Nephron (organoid): ENCODE measurements around the gene OBSCN.
"Not testable (repeated sequence)": the region's sequence is repeated elsewhere in the genome, so short reads cannot be mapped to it uniquely, and the experiment has no call there.

ENCODE experiments used
- H3K27ac Mint-ChIP-seq, 3 experiments: 2 replicates each; pipeline ENCODE4 v1.8.0; 2020; ENCODE audit warnings: mixed read lengths in 3 of 3, mild to moderate bottlenecking in 2 of 3, moderate library complexity in 1 of 3
- H3K27me3 Mint-ChIP-seq: 2 replicates; pipeline ENCODE4 v1.8.0; 2021; ENCODE audit warnings: low read depth, mild to moderate bottlenecking, moderate library complexity, mixed read lengths
- H3K36me3 Mint-ChIP-seq: 2 replicates; pipeline ENCODE4 v1.8.0; 2020; ENCODE audit warnings: low read depth, mixed read lengths
- H3K4me1 Mint-ChIP-seq: 2 replicates; pipeline ENCODE4 v1.8.0; 2020; ENCODE audit warnings: mixed read lengths
- H3K4me3 Mint-ChIP-seq, 3 experiments: 2 replicates each; pipeline ENCODE4 v1.8.0; 2020; ENCODE audit warnings: mild to moderate bottlenecking in 3 of 3, mixed read lengths in 3 of 3, moderate library complexity in 2 of 3
- H3K9me3 Mint-ChIP-seq: 2 replicates; pipeline ENCODE4 v1.8.0; 2020; ENCODE audit warnings: mixed read lengths
- TF ChIP-seq, protein P1 (sequence below), 3 experiments: fragments of 200-600 bp; sonication (generic); IDR thresholded peaks; one replicate each; pipeline ENCODE4 v1.5.0; 2021; ENCODE audit warnings: antibody characterized with exemption in 3 of 3; ENCODE audit not compliant: unreplicated experiment in 3 of 3

The OBSCN gene

DNA sequence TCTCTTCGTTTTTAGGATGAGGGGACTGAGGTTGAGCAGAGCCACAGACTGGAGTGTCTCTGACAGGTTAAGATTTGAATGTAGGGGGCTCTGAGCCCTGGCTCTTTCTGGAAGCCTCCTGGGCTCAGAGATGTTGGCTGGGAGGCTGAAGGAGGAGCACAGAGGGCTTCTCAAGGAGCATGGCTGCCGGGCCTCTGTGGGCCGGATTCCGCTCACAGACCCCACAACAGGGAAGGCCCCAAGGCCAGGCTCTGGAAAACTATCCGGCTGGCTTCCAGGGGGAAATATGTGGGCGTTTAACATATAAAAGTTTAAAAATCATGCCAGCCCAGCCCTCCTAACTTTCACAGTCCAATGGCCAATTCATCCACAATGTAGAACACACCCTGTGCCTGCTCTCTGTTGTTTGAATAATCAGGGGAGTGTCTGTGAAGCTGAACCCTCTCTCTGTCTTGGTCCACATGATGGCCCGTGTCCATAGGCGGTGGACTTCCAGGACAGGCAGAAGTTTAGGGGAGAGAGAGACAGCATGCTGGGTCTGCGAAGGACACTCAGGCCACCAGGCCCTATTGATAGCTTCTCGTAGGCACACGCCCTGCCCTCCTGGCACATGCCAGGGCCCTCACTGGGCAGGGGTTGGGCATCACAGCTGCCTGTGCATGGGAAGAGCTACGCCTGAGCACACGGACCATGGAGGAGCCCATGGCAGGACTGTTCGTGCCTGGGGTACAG, 10.8 kb downstream of the OBSCN start:
- no peak overlapping the region for H3K27ac Mint-ChIP-seq
- H3K36me3 Mint-ChIP-seq = peaks cover 50% of the 10 kb centered on the region
- no peak overlapping the region for H3K4me3 Mint-ChIP-seq
- H3K27me3 Mint-ChIP-seq = no peaks in the 10 kb centered on the region
- peaks cover 2% of the 10 kb centered on the region for H3K9me3 Mint-ChIP-seq
- TF ChIP-seq, protein P1, sequence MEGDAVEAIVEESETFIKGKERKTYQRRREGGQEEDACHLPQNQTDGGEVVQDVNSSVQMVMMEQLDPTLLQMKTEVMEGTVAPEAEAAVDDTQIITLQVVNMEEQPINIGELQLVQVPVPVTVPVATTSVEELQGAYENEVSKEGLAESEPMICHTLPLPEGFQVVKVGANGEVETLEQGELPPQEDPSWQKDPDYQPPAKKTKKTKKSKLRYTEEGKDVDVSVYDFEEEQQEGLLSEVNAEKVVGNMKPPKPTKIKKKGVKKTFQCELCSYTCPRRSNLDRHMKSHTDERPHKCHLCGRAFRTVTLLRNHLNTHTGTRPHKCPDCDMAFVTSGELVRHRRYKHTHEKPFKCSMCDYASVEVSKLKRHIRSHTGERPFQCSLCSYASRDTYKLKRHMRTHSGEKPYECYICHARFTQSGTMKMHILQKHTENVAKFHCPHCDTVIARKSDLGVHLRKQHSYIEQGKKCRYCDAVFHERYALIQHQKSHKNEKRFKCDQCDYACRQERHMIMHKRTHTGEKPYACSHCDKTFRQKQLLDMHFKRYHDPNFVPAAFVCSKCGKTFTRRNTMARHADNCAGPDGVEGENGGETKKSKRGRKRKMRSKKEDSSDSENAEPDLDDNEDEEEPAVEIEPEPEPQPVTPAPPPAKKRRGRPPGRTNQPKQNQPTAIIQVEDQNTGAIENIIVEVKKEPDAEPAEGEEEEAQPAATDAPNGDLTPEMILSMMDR (IDR thresholded peaks at IDR 0.05; ENCODE audit: unreplicated experiment in 3 of 3) = no peak
- peaks cover 5% of the 10 kb centered on the region for H3K4me1 Mint-ChIP-seq

GRCh38 chr1:228219245-228219961, 11.6 kb downstream of the OBSCN start:
- Mint-ChIP-seq H3K4me3 (no peak overlapping the region), H3K4me1 (peaks cover 5% of the 10 kb centered on the region), H3K9me3 (peaks cover 2% of the 10 kb centered on the region), H3K27ac (no peak overlapping the region), H3K36me3 (peaks cover 57% of the 10 kb centered on the region), H3K27me3 (no peaks in the 10 kb centered on the region)
- TF ChIP-seq, protein P1 (IDR thresholded peaks at IDR 0.05; ENCODE audit: unreplicated experiment in 3 of 3) = no peak

- peaks cover 2% of the 10 kb centered on the region for H3K9me3 Mint-ChIP-seq
- H3K4me1 Mint-ChIP-seq = peaks cover 5% of the 10 kb centered on the region
- no peak overlapping the region for H3K27ac Mint-ChIP-seq
- TF ChIP-seq, protein P1 (IDR thresholded peaks at IDR 0.05; ENCODE audit: unreplicated experiment in 3 of 3) = no peak
- H3K4me3 Mint-ChIP-seq = no peak overlapping the region
- H3K27me3 Mint-ChIP-seq = no peaks in the 10 kb centered on the region
- H3K36me3 Mint-ChIP-seq = peaks cover 65% of the 10 kb centered on the region
Measured at GRCh38 chr1:228219962-228220780, 12.3 kb downstream of the OBSCN start.

DNA sequence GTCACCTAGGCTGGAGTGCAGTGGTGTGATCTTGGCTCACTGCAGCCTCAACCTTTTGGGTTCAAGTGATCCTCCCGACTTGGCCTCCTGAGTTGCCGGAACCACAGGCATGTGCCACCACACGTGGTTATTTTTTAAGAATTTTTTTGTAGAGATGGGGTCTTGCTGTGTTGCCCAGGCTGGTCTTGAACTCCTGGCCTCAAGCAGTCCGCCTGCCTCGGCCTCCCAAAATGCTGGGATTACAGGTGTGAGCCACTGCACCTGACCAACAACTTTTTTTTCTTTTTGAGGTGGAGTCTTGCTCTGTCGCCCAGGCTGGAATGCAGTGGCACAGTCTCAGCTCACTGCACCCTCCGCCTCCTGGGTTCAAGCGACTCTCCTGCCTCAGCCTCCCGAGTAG, 13.3 kb downstream of the OBSCN start:
- not testable (repeated sequence) for H3K4me1 Mint-ChIP-seq, H3K27ac Mint-ChIP-seq, H3K27me3 Mint-ChIP-seq, H3K9me3 Mint-ChIP-seq, H3K4me3 Mint-ChIP-seq
- H3K36me3 Mint-ChIP-seq = peaks cover 71% of the 10 kb centered on the region

- Mint-ChIP-seq H3K4me1 (no peaks in the 10 kb centered on the region), H3K4me3 (no peak overlapping the region), H3K36me3 (peaks cover 84% of the 10 kb centered on the region), H3K9me3 (peaks cover 2% of the 10 kb centered on the region), H3K27me3 (no peaks in the 10 kb centered on the region), H3K27ac (no peak overlapping the region)
- TF ChIP-seq, protein P1 (IDR thresholded peaks at IDR 0.05; ENCODE audit: unreplicated experiment in 3 of 3) = no peak
Measured at GRCh38 chr1:228222548-228222947, 14.7 kb downstream of the OBSCN start.
